ENCODE measurements around the gene SOWAHA. TPM values are rescaled to one million over a fixed set of nuclear protein-coding genes. Genes with fewer than 3 reads are reported as not detected.
A peak's percentile ranks its signal among the peaks of the same experiment; 100 is the strongest.

SOWAHA gene
- total and polyA plus RNA-seq, 4 donors: 0.18 to 9.5 (median 0.41) TPM; not detected in 1

GRCh38 chr5:132808448-132808847 lies 4.7 kb upstream of the SOWAHA start:
- intact Hi-C loops (cut with DNase I): no loop called here
- Histone ChIP-seq H3K36me3 (ENCODE audit: control insufficient read depth in 1 of 2, insufficient read depth in 2 of 2, low read length in 1 of 2) (no peaks in the 10 kb centered on the region), H3K27ac (ENCODE audit: low read depth in 1 of 2, low read length in 2 of 2) (no peak overlapping the region), H3K4me1 (ENCODE audit: control insufficient read depth in 1 of 2, insufficient read depth in 2 of 2, low read length in 2 of 2) (no peaks in the 10 kb centered on the region), H3K9me3 (ENCODE audit: control insufficient read depth, low read length) (no peaks in the 10 kb centered on the region), H3K4me3 (ENCODE audit: low read length in 2 of 2) (no peak overlapping the region), H3K27me3 (ENCODE audit: control insufficient read depth in 1 of 2, insufficient read depth in 2 of 2, low read length in 1 of 2) (no peaks in the 10 kb centered on the region)
- DNase-seq: no peak
- no peak for ATAC-seq (ENCODE audit: low FRiP score)
- WGBS, 2 donors: 73% methylated on average over 2 of the region's 2 CpGs

GRCh38 chr5:132808866-132809265 lies 4.2 kb upstream of the SOWAHA start:
- ATAC-seq (ENCODE audit: low FRiP score) (no peak), DNase-seq (no peak)

GRCh38 chr5:132810605-132811004 lies 2.5 kb upstream of the SOWAHA start:
- H3K27me3 ChIP-seq (ENCODE audit: control insufficient read depth in 1 of 2, insufficient read depth in 2 of 2, low read length in 1 of 2): no peaks in the 10 kb centered on the region
- H3K9me3 ChIP-seq (ENCODE audit: control insufficient read depth, low read length): no peaks in the 10 kb centered on the region
- no peak overlapping the region for H3K4me3 ChIP-seq (ENCODE audit: low read length in 2 of 2)
- intact Hi-C loops (cut with DNase I): no loop called here
- H3K27ac ChIP-seq (ENCODE audit: low read depth in 1 of 2, low read length in 2 of 2): no peak overlapping the region
- no peak for ATAC-seq (ENCODE audit: low FRiP score)
- 88 to 92% methylated on average over 5 of the region's 5 CpGs for WGBS, 2 donors
- H3K4me1 ChIP-seq (ENCODE audit: control insufficient read depth in 1 of 2, insufficient read depth in 2 of 2, low read length in 2 of 2): no peaks in the 10 kb centered on the region
- DNase-seq: no peak
- no peaks in the 10 kb centered on the region for H3K36me3 ChIP-seq (ENCODE audit: control insufficient read depth in 1 of 2, insufficient read depth in 2 of 2, low read length in 1 of 2)

More at GRCh38 chr5:132808866-132809265, 4.2 kb upstream of the SOWAHA start:
- H3K27me3 ChIP-seq (ENCODE audit: control insufficient read depth in 1 of 2, insufficient read depth in 2 of 2, low read length in 1 of 2): no peaks in the 10 kb centered on the region
- no peak overlapping the region for H3K27ac ChIP-seq (ENCODE audit: low read depth in 1 of 2, low read length in 2 of 2)
- no peaks in the 10 kb centered on the region for H3K36me3 ChIP-seq (ENCODE audit: control insufficient read depth in 1 of 2, insufficient read depth in 2 of 2, low read length in 1 of 2)
- no peak overlapping the region for H3K4me3 ChIP-seq (ENCODE audit: low read length in 2 of 2)
- intact Hi-C loops (cut with DNase I): no loop called here
- no peaks in the 10 kb centered on the region for H3K4me1 ChIP-seq (ENCODE audit: control insufficient read depth in 1 of 2, insufficient read depth in 2 of 2, low read length in 2 of 2)
- WGBS, 2 donors: 54 to 57% methylated on average over 3 of the region's 3 CpGs
- H3K9me3 ChIP-seq (ENCODE audit: control insufficient read depth, low read length): no peaks in the 10 kb centered on the region

GRCh38 chr5:132812123-132812765 lies 858 bp upstream of the SOWAHA start:
- H3K4me1 ChIP-seq (ENCODE audit: control insufficient read depth in 1 of 2, insufficient read depth in 2 of 2, low read length in 2 of 2): no peaks in the 10 kb centered on the region
- H3K27ac ChIP-seq (ENCODE audit: low read depth in 1 of 2, low read length in 2 of 2): no peak overlapping the region
- no peaks in the 10 kb centered on the region for H3K9me3 ChIP-seq (ENCODE audit: control insufficient read depth, low read length)
- ATAC-seq (ENCODE audit: low FRiP score) (no peak), DNase-seq (no peak)
- H3K36me3 ChIP-seq (ENCODE audit: control insufficient read depth in 1 of 2, insufficient read depth in 2 of 2, low read length in 1 of 2): no peaks in the 10 kb centered on the region
- no peak overlapping the region for H3K4me3 ChIP-seq (ENCODE audit: low read length in 2 of 2)
- intact Hi-C loops (cut with DNase I): no loop called here
- 69 to 73% methylated on average over 18 of the region's 18 CpGs for WGBS, 2 donors
- no peaks in the 10 kb centered on the region for H3K27me3 ChIP-seq (ENCODE audit: control insufficient read depth in 1 of 2, insufficient read depth in 2 of 2, low read length in 1 of 2)

GRCh38 chr5:132813599-132814502 lies 749 bp downstream of the SOWAHA start:
- Histone ChIP-seq H3K27me3 (ENCODE audit: control insufficient read depth in 1 of 2, insufficient read depth in 2 of 2, low read length in 1 of 2) (no peaks in the 10 kb centered on the region), H3K27ac (ENCODE audit: low read depth in 1 of 2, low read length in 2 of 2) (no peak overlapping the region)
- intact Hi-C loops (cut with DNase I): no loop called here

GRCh38 chr5:132814503-132815294 lies 1.6 kb downstream of the SOWAHA start:
- 60% methylated on average over 65 to 81 of the region's 81 CpGs for WGBS, 2 donors
- no peaks in the 10 kb centered on the region for H3K27me3 ChIP-seq (ENCODE audit: control insufficient read depth in 1 of 2, insufficient read depth in 2 of 2, low read length in 1 of 2)
- ATAC-seq (ENCODE audit: low FRiP score) (no peak), DNase-seq (no peak)
- H3K4me1 ChIP-seq (ENCODE audit: control insufficient read depth in 1 of 2, insufficient read depth in 2 of 2, low read length in 2 of 2): no peaks in the 10 kb centered on the region
- no peaks in the 10 kb centered on the region for H3K36me3 ChIP-seq (ENCODE audit: control insufficient read depth in 1 of 2, insufficient read depth in 2 of 2, low read length in 1 of 2)
- no peak overlapping the region for H3K4me3 ChIP-seq (ENCODE audit: low read length in 2 of 2)
- intact Hi-C loops (cut with DNase I): no loop called here
- H3K9me3 ChIP-seq (ENCODE audit: control insufficient read depth, low read length): no peaks in the 10 kb centered on the region
- H3K27ac ChIP-seq (ENCODE audit: low read depth in 1 of 2, low read length in 2 of 2): no peak overlapping the region

More at GRCh38 chr5:132813599-132814502, 749 bp downstream of the SOWAHA start:
- 2 to 4% methylated on average over 92 to 110 of the region's 110 CpGs for WGBS, 2 donors
- peak overlapping the region; percentile 12 to 53 for H3K4me3 ChIP-seq (ENCODE audit: low read length in 2 of 2)
- no peaks in the 10 kb centered on the region for H3K9me3 ChIP-seq (ENCODE audit: control insufficient read depth, low read length)
- no peaks in the 10 kb centered on the region for H3K4me1 ChIP-seq (ENCODE audit: control insufficient read depth in 1 of 2, insufficient read depth in 2 of 2, low read length in 2 of 2)
- DNase-seq (peak in 1 of 2 donors; percentile 61), ATAC-seq (ENCODE audit: low FRiP score) (peak; percentile 71)
- no peaks in the 10 kb centered on the region for H3K36me3 ChIP-seq (ENCODE audit: control insufficient read depth in 1 of 2, insufficient read depth in 2 of 2, low read length in 1 of 2)

- WGBS, 2 donors: 86 to 89% methylated on average over 1 of the region's 1 CpG
- Histone ChIP-seq H3K27me3 (ENCODE audit: control insufficient read depth in 1 of 2, insufficient read depth in 2 of 2, low read length in 1 of 2) (no peaks in the 10 kb centered on the region), H3K9me3 (ENCODE audit: control insufficient read depth, low read length) (no peaks in the 10 kb centered on the region), H3K27ac (ENCODE audit: low read depth in 1 of 2, low read length in 2 of 2) (no peak overlapping the region), H3K36me3 (ENCODE audit: control insufficient read depth in 1 of 2, insufficient read depth in 2 of 2, low read length in 1 of 2) (no peaks in the 10 kb centered on the region), H3K4me1 (ENCODE audit: control insufficient read depth in 1 of 2, insufficient read depth in 2 of 2, low read length in 2 of 2) (no peaks in the 10 kb centered on the region), H3K4me3 (ENCODE audit: low read length in 2 of 2) (no peak overlapping the region)
- ATAC-seq (ENCODE audit: low FRiP score) (no peak), DNase-seq (no peak)
- intact Hi-C loops (cut with DNase I): no loop called here
These were observed 2.4 kb downstream of the SOWAHA start for GRCh38 chr5:132815454-132815853.

- Histone ChIP-seq H3K27ac (ENCODE audit: low read depth in 1 of 2, low read length in 2 of 2) (no peak overlapping the region), H3K27me3 (ENCODE audit: control insufficient read depth in 1 of 2, insufficient read depth in 2 of 2, low read length in 1 of 2) (no peaks in the 10 kb centered on the region), H3K36me3 (ENCODE audit: control insufficient read depth in 1 of 2, insufficient read depth in 2 of 2, low read length in 1 of 2) (no peaks in the 10 kb centered on the region), H3K4me3 (ENCODE audit: low read length in 2 of 2) (no peak overlapping the region), H3K9me3 (ENCODE audit: control insufficient read depth, low read length) (no peaks in the 10 kb centered on the region), H3K4me1 (ENCODE audit: control insufficient read depth in 1 of 2, insufficient read depth in 2 of 2, low read length in 2 of 2) (no peaks in the 10 kb centered on the region)
- ATAC-seq (ENCODE audit: low FRiP score): no peak
- no peak for DNase-seq
- intact Hi-C loops (cut with DNase I): no loop called here
- 78 to 81% methylated on average over 2 of the region's 2 CpGs for whole genome bisulfite sequencing, 2 donors
These were observed 3.0 kb downstream of the SOWAHA start for GRCh38 chr5:132816083-132816482.

Measured in aorta (tissue), 5 donors.